Progenitor cell of endocrine pancreas (in vitro differentiated cells): ENCODE measurements around the gene USP16. TPM values are rescaled to one million over a fixed set of nuclear protein-coding genes. Genes with fewer than 3 reads are reported as not detected.
"Not testable (repeated sequence)": the region's sequence is repeated elsewhere in the genome, so short reads cannot be mapped to it uniquely, and the experiment has no call there.

Experiments
- DNase-seq: peaks from one replicate; pipeline ENCODE4 v3.0.0; 2021; ENCODE audit warnings: low spot score; ENCODE audit not compliant: unreplicated experiment
- H3K27ac Mint-ChIP-seq: 2 replicates; pipeline ENCODE4 v1.8.0; 2021; ENCODE audit warnings: mild to moderate bottlenecking, moderate library complexity, mixed read lengths
- H3K27me3 Mint-ChIP-seq: 2 replicates; pipeline ENCODE4 v1.8.0; 2021; ENCODE audit warnings: mixed read lengths
- H3K36me3 Mint-ChIP-seq: 2 replicates; pipeline ENCODE4 v1.8.0; 2022; ENCODE audit warnings: mixed read lengths; ENCODE audit not compliant: insufficient read depth
- H3K4me1 Mint-ChIP-seq: 2 replicates; pipeline ENCODE4 v1.8.0; 2021; ENCODE audit warnings: low read depth, mixed read lengths
- H3K4me3 Mint-ChIP-seq: 2 replicates; pipeline ENCODE4 v1.8.0; 2021; ENCODE audit warnings: low read depth, mild to moderate bottlenecking, moderate library complexity, mixed read lengths
- H3K9me3 Mint-ChIP-seq: 2 replicates; pipeline ENCODE4 v1.8.0; 2021; ENCODE audit warnings: low read depth, mixed read lengths
- total RNA-seq: library from RNA; stranded (reverse); gene quantifications from 2 replicates; pipeline ENCODE4 v1.2.1, GENCODE V29; 2021
- TF ChIP-seq, protein P1 (sequence below): fragments of 200-600 bp; sonication (generic); IDR thresholded peaks from one replicate; pipeline ENCODE4 v1.5.0; 2021; ENCODE audit warnings: antibody characterized with exemption, mild to moderate bottlenecking; ENCODE audit not compliant: unreplicated experiment

USP16 gene
- total RNA-seq, 1 donor from 2014 or later = 32.5 TPM

DNA sequence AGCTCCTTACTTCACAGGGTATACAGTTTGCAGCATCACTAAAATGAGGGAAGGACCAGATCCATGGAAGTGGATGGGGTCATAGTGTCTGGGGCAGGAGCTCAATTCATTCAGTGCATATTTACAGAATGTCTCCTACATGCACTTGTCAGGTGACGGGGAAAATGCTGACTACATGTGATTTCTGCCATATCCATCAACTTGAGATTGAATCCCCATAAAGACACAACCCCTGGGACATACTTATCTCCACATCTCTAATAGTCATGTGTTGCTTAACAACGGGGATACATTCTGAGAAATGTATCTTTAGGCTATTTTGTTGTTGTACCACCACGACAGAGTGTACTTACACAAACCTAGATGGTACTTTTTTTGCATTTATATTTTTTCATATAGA, 17.3 kb upstream of the USP16 start:
- H3K27ac Mint-ChIP-seq = no peak overlapping the region
- no peaks in the 10 kb centered on the region for H3K9me3 Mint-ChIP-seq
- no peak for DNase-seq
- peaks cover 5% of the 10 kb centered on the region for H3K4me1 Mint-ChIP-seq
- H3K4me3 Mint-ChIP-seq = no peak overlapping the region
- H3K27me3 Mint-ChIP-seq = no peaks in the 10 kb centered on the region
- H3K36me3 Mint-ChIP-seq = no peaks in the 10 kb centered on the region
- TF ChIP-seq, protein P1, sequence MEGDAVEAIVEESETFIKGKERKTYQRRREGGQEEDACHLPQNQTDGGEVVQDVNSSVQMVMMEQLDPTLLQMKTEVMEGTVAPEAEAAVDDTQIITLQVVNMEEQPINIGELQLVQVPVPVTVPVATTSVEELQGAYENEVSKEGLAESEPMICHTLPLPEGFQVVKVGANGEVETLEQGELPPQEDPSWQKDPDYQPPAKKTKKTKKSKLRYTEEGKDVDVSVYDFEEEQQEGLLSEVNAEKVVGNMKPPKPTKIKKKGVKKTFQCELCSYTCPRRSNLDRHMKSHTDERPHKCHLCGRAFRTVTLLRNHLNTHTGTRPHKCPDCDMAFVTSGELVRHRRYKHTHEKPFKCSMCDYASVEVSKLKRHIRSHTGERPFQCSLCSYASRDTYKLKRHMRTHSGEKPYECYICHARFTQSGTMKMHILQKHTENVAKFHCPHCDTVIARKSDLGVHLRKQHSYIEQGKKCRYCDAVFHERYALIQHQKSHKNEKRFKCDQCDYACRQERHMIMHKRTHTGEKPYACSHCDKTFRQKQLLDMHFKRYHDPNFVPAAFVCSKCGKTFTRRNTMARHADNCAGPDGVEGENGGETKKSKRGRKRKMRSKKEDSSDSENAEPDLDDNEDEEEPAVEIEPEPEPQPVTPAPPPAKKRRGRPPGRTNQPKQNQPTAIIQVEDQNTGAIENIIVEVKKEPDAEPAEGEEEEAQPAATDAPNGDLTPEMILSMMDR = no peak

DNA sequence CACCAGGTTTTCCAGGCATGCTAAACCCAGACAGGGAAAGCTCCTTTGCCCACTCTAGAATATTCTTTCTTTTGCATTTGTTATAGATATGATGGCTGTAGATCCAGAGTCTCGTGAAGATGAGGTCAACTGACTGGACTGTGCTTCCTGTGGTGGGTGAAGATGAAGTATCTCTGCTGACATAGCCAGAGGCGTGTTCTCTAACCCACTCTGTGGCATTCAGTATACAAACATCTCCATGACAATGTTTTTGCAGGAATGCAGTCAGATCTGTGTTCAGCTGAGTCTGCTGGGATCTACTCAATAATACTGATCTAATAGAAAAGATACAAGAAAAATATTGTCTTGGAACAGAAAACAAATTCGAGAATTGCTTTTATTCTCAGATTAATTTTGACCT, 16.7 kb upstream of the USP16 start:
- Mint-ChIP-seq H3K27me3 (no peaks in the 10 kb centered on the region), H3K9me3 (no peaks in the 10 kb centered on the region), H3K36me3 (peaks cover 3% of the 10 kb centered on the region), H3K27ac (no peak overlapping the region), H3K4me3 (no peak overlapping the region), H3K4me1 (peaks cover 1% of the 10 kb centered on the region)
- DNase-seq = no peak
- TF ChIP-seq, protein P1 = no peak

DNA sequence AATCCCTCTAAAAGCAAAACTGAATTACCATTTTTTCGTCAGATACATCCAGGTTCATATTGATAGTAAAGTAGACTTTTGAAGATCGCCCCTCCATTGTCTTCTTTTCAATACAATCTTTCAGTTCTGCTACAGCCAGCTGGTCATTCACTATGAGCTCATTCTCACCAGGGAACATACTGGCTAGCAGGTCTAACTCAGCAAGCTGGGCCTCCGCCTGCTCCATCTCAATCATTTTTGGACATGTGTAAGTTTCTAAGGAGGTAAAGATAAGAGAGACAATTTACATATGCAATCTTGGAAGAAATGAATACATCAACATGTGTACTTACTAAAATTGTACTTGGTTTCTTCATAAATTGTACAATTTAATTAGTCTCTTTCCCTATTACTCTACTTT, 16.1 kb upstream of the USP16 start:
- Mint-ChIP-seq H3K4me1 (no peaks in the 10 kb centered on the region), H3K27me3 (no peaks in the 10 kb centered on the region), H3K9me3 (no peaks in the 10 kb centered on the region), H3K36me3 (peaks cover 3% of the 10 kb centered on the region), H3K27ac (no peak overlapping the region), H3K4me3 (no peak overlapping the region)
- no peak for DNase-seq
- TF ChIP-seq, protein P1 = no peak

DNA sequence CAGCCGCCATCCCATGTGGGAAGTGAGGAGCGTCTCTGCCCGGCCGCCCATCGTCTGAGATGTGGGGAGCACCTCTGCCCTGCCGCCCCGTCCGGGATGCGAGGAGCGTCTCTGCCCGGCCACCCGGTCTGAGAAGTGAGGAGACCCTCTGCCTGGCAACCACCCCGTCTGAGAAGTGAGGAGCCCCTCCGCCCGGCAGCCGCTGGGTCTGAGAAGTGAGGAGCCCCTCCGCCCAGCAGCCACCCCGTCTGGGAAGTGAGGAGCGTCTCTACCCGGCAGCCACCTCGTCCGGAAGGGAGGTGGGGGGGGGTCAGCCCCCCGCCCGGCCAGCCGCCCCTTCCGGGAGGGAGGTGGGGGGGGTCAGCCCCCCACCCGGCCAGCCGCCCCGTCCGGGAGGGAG, 13.2 kb upstream of the USP16 start:
- not testable (repeated sequence) for H3K27ac Mint-ChIP-seq

DNA sequence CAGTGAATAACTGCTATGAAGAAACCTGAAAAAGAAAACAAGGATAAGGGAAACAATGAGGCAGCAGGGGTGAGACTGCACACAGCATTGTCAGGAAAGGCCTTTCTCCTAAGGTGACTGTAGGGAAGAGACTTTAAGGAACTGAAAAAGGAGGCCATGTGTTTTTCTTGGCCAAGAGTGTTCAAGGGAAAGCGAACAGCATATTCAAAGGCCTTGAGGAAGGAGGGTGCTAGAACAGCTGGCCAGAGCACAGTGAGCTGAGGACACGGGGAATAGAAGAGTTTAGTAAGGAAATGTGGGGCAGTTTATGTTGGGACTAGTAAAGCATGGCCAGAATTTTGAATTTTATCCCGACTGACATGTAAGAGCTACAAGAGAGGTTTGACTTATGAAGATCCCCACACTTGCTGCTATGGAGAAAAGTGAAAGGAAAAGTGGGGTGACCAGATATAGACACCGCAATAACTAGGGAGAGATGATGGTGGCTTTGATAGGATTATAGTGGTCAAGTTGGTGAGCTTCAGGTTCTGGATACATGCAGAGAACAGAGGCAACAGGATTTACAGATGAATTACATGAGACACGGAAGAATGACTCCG, 6.7 kb upstream of the USP16 start:
- DNase-seq = no peak
- Mint-ChIP-seq H3K27me3 (no peaks in the 10 kb centered on the region), H3K36me3 (peaks cover 2% of the 10 kb centered on the region), H3K27ac (no peak overlapping the region), H3K4me1 (peaks cover 7% of the 10 kb centered on the region), H3K9me3 (no peaks in the 10 kb centered on the region), H3K4me3 (peak overlapping the region; percentile 85)
- TF ChIP-seq, protein P1 = no peak

More for the DNA sequence above, 13.2 kb upstream of the USP16 start:
- H3K9me3 Mint-ChIP-seq, H3K36me3 Mint-ChIP-seq, H3K4me1 Mint-ChIP-seq, H3K27me3 Mint-ChIP-seq, H3K4me3 Mint-ChIP-seq, DNase-seq: not testable (repeated sequence)

DNA sequence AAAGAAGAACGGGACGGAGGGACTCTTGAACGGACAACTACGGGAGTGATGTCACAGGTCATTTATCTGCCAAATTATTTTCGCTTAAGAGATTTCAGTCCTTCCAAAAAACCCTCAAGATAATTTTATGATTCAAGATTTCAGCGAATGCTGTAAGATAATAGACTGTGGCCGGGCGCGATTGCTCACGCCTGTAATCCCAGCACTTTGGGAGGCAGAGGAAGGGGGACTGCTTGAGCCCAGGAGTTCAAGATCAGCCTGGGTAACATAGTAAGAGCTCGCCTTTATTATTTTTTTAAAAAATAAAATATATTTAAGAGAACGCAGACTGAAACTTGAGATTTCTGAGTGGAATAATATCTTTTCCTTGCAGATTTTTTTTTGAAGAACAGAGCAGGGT, 5.9 kb upstream of the USP16 start:
- TF ChIP-seq, protein P1 = no peak
- H3K36me3 Mint-ChIP-seq = peaks cover 2% of the 10 kb centered on the region
- H3K9me3 Mint-ChIP-seq = no peaks in the 10 kb centered on the region
- H3K4me1 Mint-ChIP-seq = peaks cover 8% of the 10 kb centered on the region
- H3K27ac Mint-ChIP-seq = peak overlapping the region; percentile 47
- peak overlapping the region; percentile 85 for H3K4me3 Mint-ChIP-seq
- no peak for DNase-seq
- H3K27me3 Mint-ChIP-seq = no peaks in the 10 kb centered on the region
